ENCODE results near the gene LGALS13. TPM values are rescaled to one million over a fixed set of nuclear protein-coding genes. Genes with fewer than 3 reads are reported as not detected.

Gene LGALS13
- total RNA-seq, 4 donors from 2014 or later, result not detected

DNA sequence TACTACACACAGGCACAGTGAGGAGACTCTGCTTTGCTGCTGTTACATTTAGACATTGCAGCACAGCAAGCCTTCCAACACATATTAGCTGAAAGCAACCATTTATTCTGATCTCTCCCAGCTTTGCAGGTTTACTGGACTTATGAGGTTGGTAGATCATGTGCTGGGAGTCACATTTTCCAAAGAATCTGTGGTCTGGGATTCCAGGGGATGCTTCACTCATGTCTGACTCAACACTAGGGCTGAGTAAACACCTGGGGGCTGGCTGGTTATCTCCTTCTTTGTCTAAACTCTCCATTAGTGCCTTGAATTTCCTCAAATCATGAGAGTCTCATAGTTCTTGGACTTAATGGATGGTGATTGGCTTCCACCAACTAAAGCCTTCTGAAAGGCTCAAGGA, 5.4 kb upstream of the LGALS13 start:
- no peak overlapping the region for H3K4me3 ChIP-seq
- no peak overlapping the region for H3K27ac ChIP-seq
- no peaks in the 10 kb centered on the region for H3K36me3 ChIP-seq
- no peaks in the 10 kb centered on the region for H3K9me3 ChIP-seq
- no peaks in the 10 kb centered on the region for H3K27me3 ChIP-seq
- intact Hi-C loops (cut with DNase I; ENCODE audit: low total_unique reads) (no loop called here), in situ Hi-C loops (cut with MboI; ENCODE audit: low pct_ligation_motif_present in 1 of 4, low pct_unique_long_range_greater_than_20kb in 1 of 4, low sequenced_read_pairs in 3 of 4) (no loop called here)
- TF ChIP-seq EP300 (IDR thresholded peaks at IDR 0.05; ENCODE audit: low read depth), result no peak
- TF ChIP-seq POLR2A (IDR thresholded peaks at IDR 0.05), result no peak
- no peaks in the 10 kb centered on the region for H3K4me1 ChIP-seq
- no peak for DNase-seq

DNA sequence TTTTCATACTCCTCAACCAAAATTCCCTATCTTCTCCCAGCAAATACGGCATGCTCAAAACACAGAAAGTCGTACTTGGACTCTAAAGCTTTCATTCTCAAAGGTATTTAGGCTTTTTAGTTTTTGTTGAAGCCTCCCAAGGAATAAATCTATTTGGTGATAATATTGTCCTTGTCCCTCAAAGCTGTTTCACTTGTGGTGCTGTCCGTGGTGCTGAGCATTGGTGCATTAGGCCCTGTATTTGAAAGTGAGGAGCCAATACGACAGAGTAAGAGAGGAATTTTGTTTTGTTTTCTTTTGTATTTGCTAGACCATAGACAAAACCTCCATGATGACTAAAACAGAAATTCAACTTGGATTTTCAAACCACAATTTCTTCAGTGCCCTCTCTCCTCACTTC, 3.2 kb upstream of the LGALS13 start:
- Histone ChIP-seq H3K27me3 (no peaks in the 10 kb centered on the region), H3K4me1 (no peaks in the 10 kb centered on the region), H3K27ac (no peak overlapping the region), H3K9me3 (no peaks in the 10 kb centered on the region), H3K4me3 (no peak overlapping the region), H3K36me3 (no peaks in the 10 kb centered on the region)
- in situ Hi-C loops (cut with MboI; ENCODE audit: low pct_ligation_motif_present in 1 of 4, low pct_unique_long_range_greater_than_20kb in 1 of 4, low sequenced_read_pairs in 3 of 4) (no loop called here), intact Hi-C loops (cut with DNase I; ENCODE audit: low total_unique reads) (no loop called here)
- TF ChIP-seq POLR2A (IDR thresholded peaks at IDR 0.05) (no peak), POLR2AphosphoS5 (IDR thresholded peaks at IDR 0.05) (no peak), EP300 (IDR thresholded peaks at IDR 0.05; ENCODE audit: low read depth) (no peak)
- TF ChIP-seq, protein P1, sequence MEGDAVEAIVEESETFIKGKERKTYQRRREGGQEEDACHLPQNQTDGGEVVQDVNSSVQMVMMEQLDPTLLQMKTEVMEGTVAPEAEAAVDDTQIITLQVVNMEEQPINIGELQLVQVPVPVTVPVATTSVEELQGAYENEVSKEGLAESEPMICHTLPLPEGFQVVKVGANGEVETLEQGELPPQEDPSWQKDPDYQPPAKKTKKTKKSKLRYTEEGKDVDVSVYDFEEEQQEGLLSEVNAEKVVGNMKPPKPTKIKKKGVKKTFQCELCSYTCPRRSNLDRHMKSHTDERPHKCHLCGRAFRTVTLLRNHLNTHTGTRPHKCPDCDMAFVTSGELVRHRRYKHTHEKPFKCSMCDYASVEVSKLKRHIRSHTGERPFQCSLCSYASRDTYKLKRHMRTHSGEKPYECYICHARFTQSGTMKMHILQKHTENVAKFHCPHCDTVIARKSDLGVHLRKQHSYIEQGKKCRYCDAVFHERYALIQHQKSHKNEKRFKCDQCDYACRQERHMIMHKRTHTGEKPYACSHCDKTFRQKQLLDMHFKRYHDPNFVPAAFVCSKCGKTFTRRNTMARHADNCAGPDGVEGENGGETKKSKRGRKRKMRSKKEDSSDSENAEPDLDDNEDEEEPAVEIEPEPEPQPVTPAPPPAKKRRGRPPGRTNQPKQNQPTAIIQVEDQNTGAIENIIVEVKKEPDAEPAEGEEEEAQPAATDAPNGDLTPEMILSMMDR (IDR thresholded peaks at IDR 0.05), result no peak
- WGBS, 2 donors (ENCODE audit: low coverage in 1 of 2), result 15 to 35% methylated on average over 4 of the region's 4 CpGs
- no peak for DNase-seq

DNA sequence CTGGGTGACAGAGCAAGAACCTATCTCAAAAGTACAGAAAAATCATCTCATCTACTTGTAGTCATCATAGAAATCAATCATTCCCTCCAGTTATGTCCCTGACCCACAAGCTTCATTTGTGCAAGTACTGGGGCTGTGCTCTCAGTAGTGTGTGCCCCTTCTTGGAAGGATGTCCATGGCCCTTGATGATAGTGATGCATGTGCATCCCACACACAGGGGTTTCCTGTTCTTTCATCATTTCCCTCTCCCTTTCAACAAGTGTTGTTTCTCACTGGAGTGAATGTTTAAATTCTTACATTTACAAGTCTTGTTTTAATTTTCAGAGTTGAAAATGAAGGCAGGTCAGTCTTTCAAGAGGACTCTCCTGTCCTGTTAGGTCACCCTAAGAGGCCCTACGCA, 1.5 kb downstream of the LGALS13 start:
- intact Hi-C loops (cut with DNase I; ENCODE audit: low total_unique reads), result no loop called here
- H3K27ac ChIP-seq, result no peak overlapping the region
- H3K4me3 ChIP-seq, result no peak overlapping the region
- TF ChIP-seq POLR2A (IDR thresholded peaks at IDR 0.05), result no peak
- no peak for TF ChIP-seq EP300 (IDR thresholded peaks at IDR 0.05; ENCODE audit: low read depth)
- TF ChIP-seq, protein P1 (IDR thresholded peaks at IDR 0.05), result no peak
- TF ChIP-seq POLR2AphosphoS5 (IDR thresholded peaks at IDR 0.05), result no peak
- no peaks in the 10 kb centered on the region for H3K36me3 ChIP-seq
- in situ Hi-C loops (cut with MboI; ENCODE audit: low pct_ligation_motif_present in 1 of 4, low pct_unique_long_range_greater_than_20kb in 1 of 4, low sequenced_read_pairs in 3 of 4), result no loop called here
- 82 to 100% methylated on average over 1 of the region's 1 CpG for WGBS, 2 donors (ENCODE audit: low coverage in 1 of 2)
- no peak for DNase-seq
- no peaks in the 10 kb centered on the region for H3K9me3 ChIP-seq
- no peaks in the 10 kb centered on the region for H3K4me1 ChIP-seq
- H3K27me3 ChIP-seq, result no peaks in the 10 kb centered on the region

DNA sequence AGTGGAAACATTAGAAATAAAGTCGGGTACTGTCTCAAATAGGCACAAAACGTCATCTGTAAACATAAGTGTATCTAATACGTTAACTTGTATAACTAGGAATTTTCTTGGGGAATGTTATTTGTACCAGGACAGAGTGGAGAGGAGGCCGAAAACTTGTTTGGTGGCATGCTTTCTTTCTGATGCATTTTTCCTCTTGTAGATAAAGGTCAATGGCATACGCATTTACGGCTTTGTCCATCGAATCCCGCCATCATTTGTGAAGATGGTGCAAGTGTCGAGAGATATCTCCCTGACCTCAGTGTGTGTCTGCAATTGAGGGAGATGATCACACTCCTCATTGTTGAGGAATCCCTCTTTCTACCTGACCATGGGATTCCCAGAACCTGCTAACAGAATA, 4.7 kb downstream of the LGALS13 start:
- Histone ChIP-seq H3K27ac (no peak overlapping the region), H3K9me3 (no peaks in the 10 kb centered on the region), H3K4me3 (no peak overlapping the region), H3K27me3 (no peaks in the 10 kb centered on the region), H3K4me1 (no peaks in the 10 kb centered on the region), H3K36me3 (no peaks in the 10 kb centered on the region)
- 72 to 84% methylated on average over 6 to 9 of the region's 9 CpGs for WGBS, 2 donors (ENCODE audit: low coverage in 1 of 2)
- intact Hi-C loops (cut with DNase I; ENCODE audit: low total_unique reads) (no loop called here), in situ Hi-C loops (cut with MboI; ENCODE audit: low pct_ligation_motif_present in 1 of 4, low pct_unique_long_range_greater_than_20kb in 1 of 4, low sequenced_read_pairs in 3 of 4) (no loop called here)
- no peak for DNase-seq
- TF ChIP-seq, protein P1 (IDR thresholded peaks at IDR 0.05), result no peak
- TF ChIP-seq POLR2A (IDR thresholded peaks at IDR 0.05) (no peak), EP300 (IDR thresholded peaks at IDR 0.05; ENCODE audit: low read depth) (no peak), POLR2AphosphoS5 (IDR thresholded peaks at IDR 0.05) (no peak)

DNA sequence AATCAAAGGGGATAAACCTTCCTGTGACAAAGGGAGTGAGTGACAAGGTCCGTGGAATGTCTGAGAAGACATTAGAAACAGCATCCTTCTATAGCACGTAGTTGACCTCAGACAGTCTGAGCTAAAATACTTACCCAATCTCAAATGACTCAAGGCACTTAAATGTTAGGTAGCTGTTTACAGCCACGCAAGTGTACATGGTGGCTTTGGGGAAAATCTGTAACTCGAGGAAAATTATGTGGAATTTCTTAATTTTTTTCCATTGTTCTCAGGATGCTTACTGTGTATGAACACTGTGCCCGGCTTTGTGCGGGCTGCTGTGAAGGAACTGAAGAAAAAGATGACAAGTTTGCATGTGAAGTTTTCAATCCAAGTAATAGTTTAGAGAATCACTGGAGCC, 5.2 kb downstream of the LGALS13 start:
- WGBS, 2 donors (ENCODE audit: low coverage in 1 of 2), result 67 to 71% methylated on average over 6 of the region's 6 CpGs
- DNase-seq, result no peak
- no peaks in the 10 kb centered on the region for H3K27me3 ChIP-seq
- intact Hi-C loops (cut with DNase I; ENCODE audit: low total_unique reads), result no loop called here
- H3K4me1 ChIP-seq, result no peaks in the 10 kb centered on the region
- in situ Hi-C loops (cut with MboI; ENCODE audit: low pct_ligation_motif_present in 1 of 4, low pct_unique_long_range_greater_than_20kb in 1 of 4, low sequenced_read_pairs in 3 of 4), result no loop called here
- no peak overlapping the region for H3K4me3 ChIP-seq
- H3K27ac ChIP-seq, result no peak overlapping the region
- no peaks in the 10 kb centered on the region for H3K9me3 ChIP-seq
- H3K36me3 ChIP-seq, result no peaks in the 10 kb centered on the region
- TF ChIP-seq POLR2AphosphoS5 (IDR thresholded peaks at IDR 0.05) (no peak), POLR2A (IDR thresholded peaks at IDR 0.05) (no peak), EP300 (IDR thresholded peaks at IDR 0.05; ENCODE audit: low read depth) (no peak)
- TF ChIP-seq, protein P1 (IDR thresholded peaks at IDR 0.05), result no peak
